NK-92 (cell line): ENCODE data around the gene WNK2.

Experiments
- DNase-seq: peaks from one replicate; lab custom pipeline; 2025; ENCODE audit not compliant: unreplicated experiment; lab: John Stamatoyannopoulos, UW

The WNK2 gene

GRCh38 chr9:93291536-93292287 is 107.8 kb downstream of the WNK2 start:
- no peak for DNase-seq

DNA sequence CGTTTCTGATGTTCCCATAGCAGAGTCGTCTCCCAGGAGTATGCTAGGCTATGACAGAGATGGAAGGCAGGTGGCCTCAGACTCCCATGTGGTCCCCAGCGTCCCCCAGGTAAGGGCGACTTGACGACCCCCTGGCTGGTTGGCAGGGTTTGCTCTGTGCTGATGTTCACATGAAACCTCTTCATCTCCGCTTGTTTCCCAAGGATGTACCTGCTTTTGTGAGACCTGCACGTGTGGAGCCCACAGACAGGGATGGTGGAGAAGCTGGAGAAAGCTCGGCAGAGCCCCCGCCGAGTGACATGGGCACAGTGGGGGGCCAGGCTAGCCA is 108.3 kb downstream of the WNK2 start:
- no peak for DNase-seq

GRCh38 chr9:93292664-93293328 is 108.9 kb downstream of the WNK2 start:
- no peak for DNase-seq

DNA sequence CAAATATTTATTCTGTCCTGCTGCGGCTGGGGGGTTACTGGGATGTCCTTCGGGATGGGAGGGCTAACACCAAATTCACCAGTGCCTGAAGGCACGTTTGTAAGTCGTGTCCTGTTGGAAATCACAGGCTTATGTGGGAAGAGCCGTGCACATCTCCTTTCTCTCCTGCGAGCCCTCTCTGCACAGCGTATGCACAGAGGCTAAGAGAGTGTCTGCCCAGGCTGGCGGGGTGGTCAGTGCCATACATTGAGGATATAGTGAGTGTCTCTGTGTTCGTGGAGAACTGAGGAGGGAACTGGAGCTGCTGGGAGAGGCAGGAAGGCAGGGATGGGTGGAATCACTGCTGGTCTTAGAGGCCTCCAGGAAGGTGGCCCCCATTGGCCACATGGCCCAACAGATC is 110.1 kb downstream of the WNK2 start:
- DNase-seq, result no peak

DNA sequence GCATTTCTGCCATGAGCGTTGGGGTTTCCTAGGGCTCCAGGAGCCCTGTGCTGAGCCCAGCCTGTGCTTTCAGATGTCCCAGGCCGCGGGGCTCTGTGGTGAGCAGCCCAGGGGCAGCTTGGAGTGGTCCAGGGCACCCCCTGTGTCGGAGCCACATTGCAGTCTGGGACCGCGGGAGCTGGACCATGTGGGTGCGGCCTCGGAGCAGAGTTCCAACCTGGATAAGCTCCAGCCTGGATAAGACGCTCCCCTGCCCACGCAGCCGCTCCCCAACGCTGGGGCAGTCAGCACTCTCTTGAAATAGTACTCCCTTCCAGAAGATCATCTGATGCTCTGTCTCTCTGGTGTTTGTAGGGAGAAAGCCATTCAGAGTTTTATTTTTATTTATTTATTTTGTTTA is 111.1 kb downstream of the WNK2 start:
- DNase-seq, result no peak

GRCh38 chr9:93295456-93296076 is 111.6 kb downstream of the WNK2 start:
- DNase-seq, result no peak

GRCh38 chr9:93296889-93297480 is 113.0 kb downstream of the WNK2 start:
- no peak for DNase-seq

- no peak for DNase-seq
These were observed 113.9 kb downstream of the WNK2 start for GRCh38 chr9:93297659-93298497.

DNA sequence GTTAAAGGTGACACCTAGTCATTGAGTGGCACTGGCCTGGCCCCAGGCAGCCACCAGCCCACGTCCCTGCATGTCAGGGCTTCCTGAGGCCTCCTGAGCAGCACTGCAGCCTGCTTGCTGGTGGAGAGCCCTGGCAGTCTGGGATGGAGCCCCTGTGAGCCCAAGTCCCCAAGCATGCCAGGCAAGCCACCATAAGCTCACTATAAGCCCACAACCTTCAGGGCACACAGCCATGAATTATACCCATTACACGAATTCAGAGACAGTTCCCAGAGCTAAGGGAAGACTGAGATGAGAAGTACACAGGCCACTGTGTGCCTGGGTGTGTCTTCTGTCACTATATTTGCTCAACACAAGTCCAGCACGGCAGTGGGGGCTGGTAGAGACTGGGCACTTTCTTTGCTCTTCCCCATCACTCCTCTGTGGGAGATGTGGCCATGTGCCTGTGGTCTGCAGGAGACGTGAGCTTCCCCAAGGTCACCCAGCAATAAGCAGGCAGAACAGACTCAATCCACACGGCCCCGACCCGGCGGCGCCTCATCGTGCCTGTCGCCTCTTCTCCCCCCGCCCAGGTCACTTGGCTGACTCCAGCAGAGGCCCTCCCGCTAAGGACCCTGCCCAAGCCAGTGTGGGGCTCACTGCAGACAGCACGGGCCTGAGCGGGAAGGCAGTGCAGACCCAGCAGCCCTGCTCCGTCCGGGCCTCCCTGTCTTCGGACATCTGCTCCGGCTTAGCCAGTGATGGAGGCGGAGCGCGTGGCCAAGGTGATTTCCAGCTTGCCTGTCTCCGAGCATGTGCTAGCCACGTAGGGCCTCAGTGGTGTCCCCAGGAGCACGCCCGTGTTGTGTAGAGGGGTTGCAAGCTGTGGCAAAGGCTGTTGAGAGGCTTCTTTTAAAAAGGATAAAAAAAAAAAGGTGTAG is 114.8 kb downstream of the WNK2 start:
- no peak for DNase-seq

- no peak for DNase-seq
These were observed 115.7 kb downstream of the WNK2 start for GRCh38 chr9:93299418-93300174.

DNA sequence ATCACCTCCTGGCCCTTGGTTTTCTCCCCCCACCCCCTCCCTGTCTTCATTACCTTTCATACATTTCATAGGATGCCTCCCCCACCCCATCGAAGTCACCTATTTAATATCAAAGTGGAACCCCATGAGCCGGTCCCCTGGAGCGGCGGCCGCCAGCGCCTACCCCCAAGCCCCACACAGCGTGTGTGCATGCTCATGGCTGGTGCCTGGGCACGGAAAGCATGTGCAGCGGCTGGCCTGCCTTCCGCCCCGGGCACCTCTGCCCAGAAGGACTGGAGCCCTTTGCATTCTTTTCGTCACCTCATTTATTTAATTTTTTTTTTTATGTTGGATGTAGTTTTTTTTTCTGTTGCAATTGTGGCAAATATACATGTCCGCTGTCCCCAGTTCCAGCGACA is 116.2 kb downstream of the WNK2 start:
- no peak for DNase-seq

DNA sequence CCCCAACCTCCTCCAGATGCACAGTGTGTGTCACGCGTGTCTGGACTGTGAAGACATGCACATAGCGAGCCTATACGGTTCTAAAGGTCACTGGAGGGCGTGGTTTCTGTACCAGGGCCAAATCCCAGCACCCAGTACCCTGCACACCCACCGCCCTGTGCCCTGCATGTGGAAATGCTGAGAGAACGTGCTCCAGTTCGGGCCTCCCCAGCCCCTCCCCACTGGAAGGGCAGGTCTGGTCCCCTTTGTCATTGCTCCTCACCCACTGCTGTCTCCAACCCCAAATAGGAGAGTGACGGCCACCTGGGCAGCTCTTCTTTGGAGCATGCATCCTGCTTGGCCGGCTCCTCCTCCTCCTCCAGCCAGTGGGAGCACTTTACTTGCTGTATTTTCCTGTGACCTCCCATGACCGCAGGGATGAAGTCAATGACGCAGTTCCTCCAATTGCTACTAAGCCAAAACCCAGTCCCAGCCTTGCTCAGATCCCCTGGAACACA is 116.7 kb downstream of the WNK2 start:
- no peak for DNase-seq

- DNase-seq, result no peak
These were observed 117.4 kb downstream of the WNK2 start for GRCh38 chr9:93301291-93301811.

DNA sequence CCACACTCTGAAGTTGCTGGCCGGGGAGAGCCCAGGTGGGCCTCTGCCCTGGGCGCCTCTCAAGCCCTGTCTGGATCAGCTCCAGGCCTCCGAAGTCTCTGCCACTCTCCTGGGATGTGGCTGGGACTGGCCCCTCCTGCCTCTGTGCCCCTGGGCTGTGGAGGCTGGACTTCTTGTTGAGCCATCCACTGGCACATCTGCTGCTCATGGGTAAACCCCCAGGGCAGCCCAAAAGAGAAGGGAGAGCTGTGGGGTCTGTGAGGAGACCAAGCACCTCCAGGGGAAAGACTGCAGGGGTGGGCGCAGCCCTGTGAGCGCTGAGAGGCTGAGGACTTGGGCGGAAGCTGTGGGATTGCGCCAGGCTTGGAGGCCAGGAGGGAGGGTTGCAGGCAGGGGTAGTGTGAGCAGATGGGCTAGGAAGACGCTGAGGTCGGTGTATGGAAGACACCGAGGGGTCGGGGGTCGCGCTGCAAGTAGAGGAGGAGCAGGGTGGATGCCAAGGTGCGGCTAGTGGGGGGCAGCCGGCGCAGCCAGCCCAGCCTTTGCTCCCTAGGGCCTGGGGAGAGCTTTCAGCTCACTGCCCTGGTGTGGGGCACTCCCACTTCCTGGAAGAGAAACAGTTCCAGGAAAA is 118.1 kb downstream of the WNK2 start:
- no peak for DNase-seq

- DNase-seq, result no peak
These were observed 118.8 kb downstream of the WNK2 start for GRCh38 chr9:93302586-93303257.

- no peak for DNase-seq
These were observed 119.4 kb downstream of the WNK2 start for GRCh38 chr9:93303258-93303771.

- DNase-seq, result no peak
These were observed 120.1 kb downstream of the WNK2 start for GRCh38 chr9:93303806-93304573.
